Mucosa of gallbladder (tissue), 1 donor: Measurements from ENCODE around the gene SNRNP25. TPM values are rescaled to one million over a fixed set of nuclear protein-coding genes. Genes with fewer than 3 reads are reported as not detected.
"Not testable (repeated sequence)": the region's sequence is repeated elsewhere in the genome, so short reads cannot be mapped to it uniquely, and the experiment has no call there.

ENCODE experiments used
- DNase-seq: peaks from one replicate; pipeline ENCODE4 v3.0.0-alpha.2; 2020; ENCODE audit warnings: low spot score
- total RNA-seq: library from RNA; stranded (reverse); gene quantifications from one replicate; pipeline ENCODE4 v1.2.1, GENCODE V29; 2021
- donor health status: DM: no; HTN: no; CAD: no.

The SNRNP25 gene
- total RNA-seq, 1 donor from 2014 or later, result 21.5 TPM

GRCh38 chr16:41439-42068, 12.1 kb upstream of the SNRNP25 start:
- no peak for DNase-seq

DNA sequence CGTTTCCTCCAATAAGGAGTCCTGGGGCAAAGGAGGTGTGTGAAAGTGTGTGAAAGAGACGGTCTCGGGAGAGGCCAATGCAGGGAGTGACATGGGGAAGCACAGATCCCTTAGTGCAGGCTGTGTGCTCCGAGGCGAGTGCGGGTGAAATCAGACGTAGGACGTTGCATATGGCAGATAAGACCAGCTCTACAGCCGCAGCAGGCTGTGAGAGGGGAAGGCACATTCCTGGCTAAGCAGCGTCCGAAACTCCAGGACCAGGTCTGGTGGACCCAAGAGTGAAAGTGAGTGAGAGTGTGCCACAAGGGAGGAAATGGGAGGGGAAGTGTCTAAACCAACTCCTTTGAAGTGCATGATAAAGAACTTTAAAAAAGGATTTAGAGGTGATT, 11.6 kb upstream of the SNRNP25 start:
- no peak for DNase-seq

GRCh38 chr16:42691-43090, 10.9 kb upstream of the SNRNP25 start:
- no peak for DNase-seq

DNA sequence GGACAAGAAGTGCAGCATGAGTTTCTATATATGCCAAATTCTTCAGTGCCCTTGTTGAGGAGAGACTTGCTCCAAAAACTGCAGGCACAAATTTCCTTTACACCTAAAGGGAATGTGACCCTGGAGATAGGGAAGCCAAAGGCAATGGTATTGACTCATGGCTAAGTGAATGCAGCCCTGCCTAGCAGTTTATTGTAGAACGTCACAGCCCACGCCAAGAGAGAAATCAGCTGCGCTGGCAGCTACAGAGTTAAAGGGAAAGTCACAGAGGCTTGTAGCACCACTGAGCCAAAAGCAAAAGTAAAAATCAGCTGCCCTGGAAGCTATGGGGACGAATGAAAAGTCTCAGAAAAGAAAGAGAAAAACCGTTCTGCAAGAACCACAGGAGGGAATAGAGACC, 10.3 kb upstream of the SNRNP25 start:
- DNase-seq, result no peak

DNA sequence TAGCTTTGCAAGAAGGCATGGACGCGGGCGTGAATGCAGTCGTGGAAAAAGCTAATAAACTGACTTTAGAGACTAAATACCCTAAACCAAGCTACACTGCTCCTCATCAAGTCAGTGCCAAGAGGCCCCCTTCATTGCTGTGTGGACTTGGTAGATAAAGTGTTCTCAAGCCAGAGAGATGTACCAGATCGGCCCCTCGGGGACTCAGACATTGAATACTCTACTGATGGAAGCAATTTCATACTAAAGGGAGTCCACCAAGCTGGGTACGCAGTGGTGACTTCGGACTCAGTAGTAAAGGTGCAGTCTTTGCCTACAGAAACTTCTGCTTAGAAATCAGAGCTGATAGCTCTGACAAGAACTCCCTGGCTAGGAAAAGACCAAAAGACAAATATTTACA, 9.0 kb upstream of the SNRNP25 start:
- no peak for DNase-seq

GRCh38 chr16:45454-45853, 8.2 kb upstream of the SNRNP25 start:
- no peak for DNase-seq

DNA sequence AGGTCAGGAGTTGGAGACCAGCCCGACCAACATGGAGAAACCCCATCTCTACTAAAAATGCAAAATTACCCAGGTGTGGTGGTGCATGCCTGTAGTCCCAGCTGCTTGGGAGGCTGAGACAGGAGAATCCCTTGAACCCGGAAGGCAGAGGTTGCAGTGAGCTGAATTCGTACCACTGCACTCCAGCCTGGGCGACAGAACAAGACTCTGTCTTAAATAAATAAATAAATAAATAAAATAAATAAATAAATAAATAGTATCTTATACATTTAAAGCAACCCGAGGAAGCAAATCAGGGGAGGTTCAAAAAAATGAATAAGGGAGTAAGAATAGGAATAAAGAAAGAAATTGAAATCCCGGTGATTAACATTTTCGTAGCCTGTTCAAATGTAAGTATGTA, 7.1 kb upstream of the SNRNP25 start:
- not testable (repeated sequence) for DNase-seq

GRCh38 chr16:47234-47633, 6.4 kb upstream of the SNRNP25 start:
- DNase-seq, result no peak

DNA sequence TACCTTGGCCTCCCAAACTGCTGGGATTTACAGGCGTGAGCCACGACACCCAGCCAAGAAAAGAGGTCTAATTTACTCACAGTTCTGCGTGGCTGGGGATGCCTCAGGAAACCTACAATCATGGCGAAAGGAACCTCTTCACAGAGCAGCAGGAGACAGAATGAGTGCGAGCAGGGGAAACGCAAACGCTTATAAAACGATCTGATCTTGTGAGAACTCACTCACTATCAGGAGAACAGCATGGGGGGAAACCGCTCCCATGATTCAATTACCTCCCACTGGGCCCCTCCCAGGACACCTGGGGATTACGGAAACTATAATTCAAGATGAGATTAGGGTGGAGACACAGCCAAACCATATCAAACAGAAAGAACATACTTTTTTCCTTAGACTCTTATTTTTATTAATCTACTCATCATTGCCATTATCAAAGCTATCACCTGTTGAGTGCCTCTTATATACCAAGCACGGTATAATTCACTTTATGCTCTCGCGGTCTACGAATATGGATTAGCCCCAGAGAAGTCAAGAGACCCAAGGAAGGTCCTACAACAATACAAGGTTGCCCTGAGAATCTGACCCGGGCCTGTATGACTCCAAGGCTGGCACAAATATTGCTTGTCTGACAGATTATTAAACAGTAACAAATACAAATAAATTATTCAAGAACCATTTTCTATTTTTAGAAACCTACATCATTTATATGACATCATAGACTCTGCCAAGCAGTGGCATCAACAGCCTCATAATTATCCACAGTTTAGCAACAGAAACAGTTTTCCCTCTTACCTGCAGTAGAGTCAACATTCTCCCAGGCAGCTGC, 2.6 kb upstream of the SNRNP25 start:
- DNase-seq, result no peak

- no peak for DNase-seq
These were observed 581 bp downstream of the SNRNP25 start for GRCh38 chr16:54237-54581.

- no peak for DNase-seq
These were observed 2.0 kb downstream of the SNRNP25 start for GRCh38 chr16:55571-56136.

- no peak for DNase-seq
These were observed 2.8 kb downstream of the SNRNP25 start for GRCh38 chr16:56231-56927.

GRCh38 chr16:57711-58110, 4.1 kb downstream of the SNRNP25 start:
- DNase-seq, result no peak

DNA sequence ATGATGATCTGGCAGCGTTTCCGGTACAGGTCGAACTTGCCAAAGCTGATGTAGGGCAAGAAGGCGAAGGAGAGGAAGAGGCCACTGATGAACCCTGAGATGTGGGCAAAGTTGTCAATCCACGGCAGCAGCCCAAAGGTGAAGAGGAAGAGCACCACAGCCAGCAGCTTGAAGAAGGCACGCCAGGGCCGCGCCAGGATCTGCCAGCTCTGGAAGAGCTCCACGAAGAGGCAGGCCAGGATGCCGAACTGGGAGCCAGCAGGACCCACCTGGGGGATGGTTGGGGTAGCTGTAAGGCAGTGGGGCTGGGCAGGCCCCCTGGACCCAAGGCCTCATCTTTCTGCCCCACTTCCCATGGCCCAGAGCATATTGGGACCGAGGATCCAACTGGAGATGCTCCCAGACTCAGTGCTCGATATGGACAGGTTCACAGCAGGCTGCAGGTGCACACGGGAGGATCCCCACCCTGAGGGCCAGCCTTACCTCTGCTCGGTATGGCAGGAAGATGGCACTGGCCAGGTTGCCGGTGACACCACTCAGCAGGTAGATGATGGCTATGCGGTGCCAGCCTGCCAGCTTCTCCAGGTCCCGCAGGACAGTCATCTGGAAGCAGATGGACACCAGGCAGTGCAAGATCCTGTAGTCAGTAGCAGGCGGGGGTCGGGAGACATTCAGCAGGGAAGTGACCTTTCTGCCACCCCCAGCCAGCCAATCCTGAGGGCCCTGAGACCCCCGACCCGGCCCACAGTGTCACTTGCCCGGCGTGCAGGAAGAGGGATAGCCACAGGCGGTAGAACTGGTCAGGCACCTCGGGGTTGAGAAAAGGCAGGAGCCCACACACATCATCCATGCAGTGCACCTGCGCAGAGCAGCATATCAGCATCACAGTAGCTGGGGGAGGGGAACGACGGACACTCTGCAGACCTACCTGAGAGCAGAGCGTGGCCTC, 5.1 kb downstream of the SNRNP25 start:
- DNase-seq, result no peak

DNA sequence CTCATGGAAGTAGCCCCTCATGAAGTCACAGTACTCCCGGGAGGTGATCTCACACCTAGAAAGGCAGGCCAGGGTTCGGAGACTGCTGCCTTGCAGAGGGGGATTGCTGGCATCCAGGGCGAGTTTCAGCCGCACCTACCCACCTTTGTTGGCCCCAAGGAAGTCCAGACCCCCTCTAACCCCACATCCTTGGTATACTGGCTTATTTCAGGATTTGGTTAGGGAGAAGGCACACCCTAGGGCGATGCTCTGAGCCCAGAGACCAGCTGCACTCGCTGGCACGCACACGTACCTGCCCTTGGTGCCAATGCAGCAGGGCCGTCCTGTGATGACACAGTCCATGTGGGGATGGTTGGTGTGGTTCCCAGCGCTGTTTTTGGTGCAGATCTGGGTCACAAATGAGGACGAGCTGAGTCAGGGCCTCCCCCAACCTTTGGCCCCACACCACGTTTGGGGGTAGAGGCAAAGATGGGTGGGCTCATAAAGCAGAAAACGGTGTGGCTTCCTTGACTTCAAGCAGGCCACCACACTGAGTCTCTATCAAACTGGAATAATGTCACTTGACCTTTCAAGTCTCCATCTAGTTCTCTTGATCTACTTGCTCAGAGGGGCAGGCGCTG, 5.9 kb downstream of the SNRNP25 start:
- no peak for DNase-seq

- DNase-seq, result no peak
These were observed 6.5 kb downstream of the SNRNP25 start for GRCh38 chr16:60166-60565.

DNA sequence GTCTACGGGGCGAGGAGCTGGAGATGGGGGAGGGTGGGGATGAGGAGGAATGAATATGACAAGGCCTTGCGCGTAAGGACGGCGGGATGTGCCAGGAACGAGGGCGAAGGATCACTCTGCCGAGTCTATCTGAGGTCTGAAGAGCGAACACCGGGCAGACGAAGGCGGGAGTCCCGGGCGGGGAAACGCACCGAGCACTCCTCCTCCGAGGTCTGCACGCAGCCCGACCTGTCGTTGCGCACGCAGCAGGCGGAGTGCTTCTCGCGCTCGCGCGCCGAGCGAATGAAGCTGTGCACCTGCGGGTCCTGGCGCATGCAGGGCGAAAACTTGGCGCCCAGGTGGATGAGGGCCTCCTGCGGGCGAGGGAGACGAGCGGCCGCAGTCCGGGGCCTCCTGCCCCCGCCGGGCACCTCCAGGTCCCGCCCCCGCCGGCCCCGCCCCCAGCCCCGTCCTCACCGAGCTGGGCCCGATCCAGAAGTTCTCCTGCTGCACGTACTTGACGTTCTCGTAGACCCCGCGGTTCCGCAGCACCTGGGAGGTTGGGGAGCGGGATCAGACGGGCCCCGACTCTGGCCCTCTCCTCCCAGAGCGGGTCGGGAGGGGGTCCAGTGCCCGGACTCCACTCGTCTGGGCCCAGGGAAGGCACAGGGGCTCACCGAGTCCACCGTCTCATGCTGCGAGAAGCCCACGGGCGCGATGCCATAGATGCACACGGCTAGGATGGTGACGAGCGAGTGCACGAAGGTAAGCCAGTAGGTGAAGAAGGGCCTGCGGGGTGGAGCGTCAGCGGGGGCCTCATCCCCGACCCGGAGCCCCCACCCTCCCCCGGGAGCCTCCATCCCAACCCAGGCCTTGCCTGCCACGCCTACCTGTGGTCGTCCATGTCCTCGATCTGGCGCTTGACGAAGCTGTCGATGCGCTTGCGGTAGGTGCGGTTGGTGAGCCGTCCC, 7.6 kb downstream of the SNRNP25 start:
- DNase-seq, result no peak

DNA sequence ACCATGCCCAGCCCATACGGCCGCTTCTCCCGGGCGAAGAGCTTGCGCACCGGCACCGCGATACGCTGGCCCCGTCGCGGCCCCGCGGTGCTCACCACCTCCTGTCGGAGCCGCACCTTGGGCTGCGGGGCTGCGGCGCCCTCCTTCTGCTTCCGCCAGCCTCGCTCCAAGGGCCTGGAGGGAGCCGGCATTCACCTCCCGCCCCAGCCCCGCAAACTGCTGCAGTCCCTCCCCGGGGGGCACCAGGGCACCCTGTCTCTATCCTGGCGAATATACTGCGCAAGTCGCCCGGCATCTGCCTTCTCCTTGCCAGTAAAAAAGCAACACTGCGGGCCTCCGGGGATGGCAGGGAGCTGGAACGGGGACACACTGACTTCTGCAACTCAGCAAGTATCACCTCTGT, 8.3 kb downstream of the SNRNP25 start:
- DNase-seq, result no peak

- DNase-seq, result no peak
These were observed 8.8 kb downstream of the SNRNP25 start for GRCh38 chr16:62283-62967.
